ENCODE measurements around the gene A2M.
"Not testable (repeated sequence)": the region's sequence is repeated elsewhere in the genome, so short reads cannot be mapped to it uniquely, and the experiment has no call there.

Gene A2M

DNA sequence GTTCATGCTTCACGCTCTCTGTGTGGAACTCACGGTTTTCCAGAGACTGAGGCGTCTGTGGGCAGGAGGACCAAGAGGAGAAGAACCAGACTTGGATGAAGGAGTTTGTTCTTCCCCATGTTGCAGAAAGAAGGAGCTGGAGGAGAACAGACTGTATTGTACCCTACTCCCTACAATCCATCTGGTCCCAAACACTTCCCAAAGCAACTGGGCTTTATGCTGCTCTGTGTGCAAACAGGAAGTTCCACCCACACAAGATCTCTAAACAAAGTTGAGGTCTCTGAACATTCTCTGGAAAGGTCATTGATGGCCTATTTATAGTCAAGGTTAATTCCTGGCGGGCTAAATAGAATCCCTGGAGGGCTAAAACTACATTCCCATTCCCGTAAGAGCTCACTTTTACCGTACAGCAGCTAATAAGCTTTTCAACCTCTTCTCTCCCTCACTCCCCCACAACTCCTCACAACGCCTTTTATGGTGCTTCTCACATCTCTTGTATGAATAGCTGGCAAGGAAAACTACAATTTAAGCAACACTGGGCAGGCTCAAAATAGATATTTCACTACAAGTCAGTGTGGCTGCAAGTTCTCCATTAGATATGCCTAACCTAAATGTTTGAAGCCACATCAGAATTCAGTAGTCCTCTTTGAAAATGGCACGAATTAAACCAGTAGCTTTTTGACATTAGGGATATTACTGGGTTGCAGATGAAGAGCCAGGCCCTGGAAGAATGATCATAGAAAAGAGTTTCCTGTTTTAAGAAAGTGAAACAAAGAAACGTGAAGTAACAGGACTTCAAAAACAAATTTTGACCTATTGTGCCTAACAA, at the start of gene A2M:
Gene A2M, minus strand, starts transcription at position 189 of the 829 bp plus-strand sequence. Its CDS starts 70 bp downstream, at position 119.
- Histone ChIP-seq H3K9ac (ENCODE audit: low read length) (no peak within 1 kb of the TSS), H3K9me3 (ENCODE audit: low read length) (no peaks in the 10 kb centered on the region), H3K27me3 (ENCODE audit: control insufficient read depth in 1 of 2, insufficient read depth in 2 of 2, low read length in 2 of 2) (no peaks in the 10 kb centered on the region), H3K36me3 (ENCODE audit: insufficient read depth, low read length) (peaks cover 14% of the 10 kb centered on the region), H3K27ac (ENCODE audit: low read depth, low read length) (peak within 1 kb of the TSS; percentile 76), H3K4me1 (ENCODE audit: insufficient read depth, low read length) (peaks cover 12% of the 10 kb centered on the region), H3K4me3 (ENCODE audit: low read depth in 1 of 2, low read length in 2 of 2) (peak within 1 kb of the TSS; percentile 8 to 38)

DNA sequence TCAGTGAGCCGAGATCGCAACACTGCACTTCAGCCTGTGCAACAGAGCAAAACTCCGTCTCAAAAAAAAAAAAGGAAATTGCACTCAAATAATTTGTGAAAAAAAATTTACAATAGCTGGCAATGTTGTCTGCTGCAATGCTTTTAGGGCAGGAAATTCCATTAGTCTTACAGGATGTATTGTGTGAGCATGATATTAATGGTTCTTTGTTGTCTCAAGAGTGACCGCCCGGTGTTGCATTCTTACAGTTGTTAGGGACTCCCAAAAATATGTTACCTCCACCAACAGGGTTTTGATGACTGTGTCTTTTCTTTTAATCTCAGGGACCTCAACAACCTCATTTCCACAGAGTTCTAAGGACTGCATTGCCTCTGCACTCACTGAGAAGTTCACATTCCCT, 47.7 kb upstream of the A2M start:
- H3K27ac ChIP-seq (ENCODE audit: low read depth, low read length): no peak overlapping the region
- no peaks in the 10 kb centered on the region for H3K4me1 ChIP-seq (ENCODE audit: insufficient read depth, low read length)
- no peaks in the 10 kb centered on the region for H3K27me3 ChIP-seq (ENCODE audit: control insufficient read depth in 1 of 2, insufficient read depth in 2 of 2, low read length in 2 of 2)
- H3K9ac ChIP-seq (ENCODE audit: low read length): no peak overlapping the region
- no peaks in the 10 kb centered on the region for H3K36me3 ChIP-seq (ENCODE audit: insufficient read depth, low read length)
- H3K9me3 ChIP-seq (ENCODE audit: low read length): no peaks in the 10 kb centered on the region
- H3K4me3 ChIP-seq (ENCODE audit: low read depth in 1 of 2, low read length in 2 of 2): no peak overlapping the region

DNA sequence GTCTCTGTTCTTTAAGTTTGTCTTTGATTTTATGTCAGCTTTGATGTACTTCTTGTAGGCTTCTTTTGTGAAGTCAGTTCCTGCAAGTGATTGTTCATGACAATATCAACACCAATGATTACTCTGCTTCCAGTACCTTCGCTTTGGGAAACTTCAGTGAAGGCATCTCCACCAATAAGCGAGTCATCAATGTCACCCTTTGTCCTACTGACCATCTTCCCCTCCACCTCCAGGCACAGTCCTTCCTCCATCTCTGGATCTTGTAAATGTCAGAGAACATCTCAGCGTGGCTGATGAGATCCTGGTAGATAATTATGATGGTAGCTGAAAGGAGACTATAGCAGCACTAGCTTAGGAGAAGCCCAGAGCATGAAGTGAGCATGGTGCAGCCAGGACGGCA, 40.4 kb upstream of the A2M start:
- Histone ChIP-seq H3K9ac (ENCODE audit: low read length) (no peak overlapping the region), H3K27me3 (ENCODE audit: control insufficient read depth in 1 of 2, insufficient read depth in 2 of 2, low read length in 2 of 2) (no peaks in the 10 kb centered on the region), H3K4me1 (ENCODE audit: insufficient read depth, low read length) (no peaks in the 10 kb centered on the region), H3K27ac (ENCODE audit: low read depth, low read length) (no peak overlapping the region), H3K9me3 (ENCODE audit: low read length) (no peaks in the 10 kb centered on the region), H3K36me3 (ENCODE audit: insufficient read depth, low read length) (no peaks in the 10 kb centered on the region), H3K4me3 (ENCODE audit: low read depth in 1 of 2, low read length in 2 of 2) (no peak overlapping the region)

DNA sequence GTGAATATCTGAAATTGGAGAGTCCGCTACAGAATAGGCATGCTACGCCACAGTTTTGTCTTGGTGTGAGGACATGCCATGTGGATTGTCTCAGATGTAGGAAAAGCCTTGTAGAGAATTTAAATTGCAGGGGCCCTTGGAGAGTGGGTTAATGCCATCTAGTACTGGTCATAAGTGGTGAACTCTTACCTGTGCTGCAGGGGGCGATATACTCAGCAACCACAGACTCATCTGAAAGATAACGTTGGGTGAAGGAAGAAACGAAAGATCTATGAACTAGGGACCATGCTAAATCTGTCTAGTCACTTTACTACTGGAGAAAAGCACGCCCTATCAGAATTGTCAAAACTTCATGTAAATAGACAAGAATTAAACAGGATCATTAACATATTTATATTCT, 33.7 kb upstream of the A2M start:
- H3K36me3 ChIP-seq (ENCODE audit: insufficient read depth, low read length): no peaks in the 10 kb centered on the region
- H3K9ac ChIP-seq (ENCODE audit: low read length): no peak overlapping the region
- no peaks in the 10 kb centered on the region for H3K27me3 ChIP-seq (ENCODE audit: control insufficient read depth in 1 of 2, insufficient read depth in 2 of 2, low read length in 2 of 2)
- H3K27ac ChIP-seq (ENCODE audit: low read depth, low read length): no peak overlapping the region
- no peaks in the 10 kb centered on the region for H3K9me3 ChIP-seq (ENCODE audit: low read length)
- no peaks in the 10 kb centered on the region for H3K4me1 ChIP-seq (ENCODE audit: insufficient read depth, low read length)
- no peak overlapping the region for H3K4me3 ChIP-seq (ENCODE audit: low read depth in 1 of 2, low read length in 2 of 2)

DNA sequence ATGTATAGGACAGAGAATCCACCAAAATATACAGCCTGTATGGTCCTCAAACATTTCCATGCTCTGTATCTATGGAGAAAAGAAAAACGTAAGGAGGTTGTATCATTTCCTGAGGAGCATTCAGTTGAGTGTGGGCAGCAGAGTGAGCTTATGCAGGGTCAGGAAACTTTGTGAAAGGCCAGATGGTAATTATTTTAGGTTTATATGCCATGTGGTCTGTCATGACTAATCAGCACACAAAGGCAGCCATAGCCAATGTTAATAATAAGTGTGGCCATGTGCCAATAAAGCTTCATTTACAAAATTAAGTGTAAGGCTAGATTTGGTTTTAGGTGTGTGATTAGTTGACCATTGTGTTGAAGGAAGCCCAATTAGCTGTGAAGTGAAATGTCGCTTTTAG, 33.2 kb upstream of the A2M start:
- Histone ChIP-seq H3K27me3 (ENCODE audit: control insufficient read depth in 1 of 2, insufficient read depth in 2 of 2, low read length in 2 of 2) (no peaks in the 10 kb centered on the region), H3K4me1 (ENCODE audit: insufficient read depth, low read length) (no peaks in the 10 kb centered on the region), H3K36me3 (ENCODE audit: insufficient read depth, low read length) (no peaks in the 10 kb centered on the region), H3K9me3 (ENCODE audit: low read length) (no peaks in the 10 kb centered on the region), H3K27ac (ENCODE audit: low read depth, low read length) (no peak overlapping the region), H3K9ac (ENCODE audit: low read length) (no peak overlapping the region), H3K4me3 (ENCODE audit: low read depth in 1 of 2, low read length in 2 of 2) (no peak overlapping the region)

DNA sequence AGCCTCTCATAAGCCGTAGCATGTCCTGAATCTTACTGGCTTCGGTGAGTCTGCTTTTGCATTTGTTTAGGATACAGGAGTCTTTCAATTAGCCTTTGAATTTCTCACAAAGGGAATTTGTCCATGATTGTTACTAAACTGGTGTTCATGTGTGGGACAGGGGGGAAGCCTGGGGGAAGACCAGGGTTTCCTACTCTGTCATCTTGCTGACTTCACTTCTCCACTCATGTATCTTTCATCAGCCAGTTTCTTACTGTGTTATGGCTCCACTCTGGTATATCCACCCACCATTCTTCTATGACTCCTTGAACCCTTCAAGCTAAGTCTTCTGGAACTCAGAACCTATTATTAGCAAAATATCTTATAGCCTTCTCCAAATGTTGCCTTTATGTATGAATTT, 31.7 kb upstream of the A2M start:
- no peak overlapping the region for H3K9ac ChIP-seq (ENCODE audit: low read length)
- H3K9me3 ChIP-seq (ENCODE audit: low read length): no peaks in the 10 kb centered on the region
- H3K4me1 ChIP-seq (ENCODE audit: insufficient read depth, low read length): no peaks in the 10 kb centered on the region
- H3K36me3 ChIP-seq (ENCODE audit: insufficient read depth, low read length): no peaks in the 10 kb centered on the region
- no peak overlapping the region for H3K27ac ChIP-seq (ENCODE audit: low read depth, low read length)
- H3K27me3 ChIP-seq (ENCODE audit: control insufficient read depth in 1 of 2, insufficient read depth in 2 of 2, low read length in 2 of 2): no peaks in the 10 kb centered on the region
- H3K4me3 ChIP-seq (ENCODE audit: low read depth in 1 of 2, low read length in 2 of 2): no peak overlapping the region

DNA sequence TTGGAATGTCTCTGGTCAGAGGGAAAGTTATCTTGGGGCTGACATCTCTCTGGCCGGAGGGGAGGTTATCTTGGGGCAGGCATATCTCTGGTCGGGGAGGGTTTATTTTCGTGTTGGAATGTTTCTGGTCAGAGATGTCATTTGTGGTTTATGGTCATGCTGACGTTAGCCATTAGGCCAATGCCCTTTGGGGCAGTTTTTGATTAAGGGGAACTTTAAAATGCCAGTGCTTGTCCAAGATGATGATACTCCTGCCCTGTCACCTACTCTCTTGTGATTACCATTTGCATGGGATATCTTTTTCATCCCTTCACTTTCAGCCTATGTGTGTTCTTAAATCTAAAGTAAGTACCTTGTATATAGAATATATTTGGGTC, 29.0 kb upstream of the A2M start:
- no peak overlapping the region for H3K9ac ChIP-seq (ENCODE audit: low read length)
- H3K9me3 ChIP-seq (ENCODE audit: low read length): no peaks in the 10 kb centered on the region
- H3K27me3 ChIP-seq (ENCODE audit: control insufficient read depth in 1 of 2, insufficient read depth in 2 of 2, low read length in 2 of 2): no peaks in the 10 kb centered on the region
- H3K27ac ChIP-seq (ENCODE audit: low read depth, low read length): no peak overlapping the region
- H3K4me3 ChIP-seq (ENCODE audit: low read depth in 1 of 2, low read length in 2 of 2): no peak overlapping the region
- H3K36me3 ChIP-seq (ENCODE audit: insufficient read depth, low read length): no peaks in the 10 kb centered on the region
- no peaks in the 10 kb centered on the region for H3K4me1 ChIP-seq (ENCODE audit: insufficient read depth, low read length)

DNA sequence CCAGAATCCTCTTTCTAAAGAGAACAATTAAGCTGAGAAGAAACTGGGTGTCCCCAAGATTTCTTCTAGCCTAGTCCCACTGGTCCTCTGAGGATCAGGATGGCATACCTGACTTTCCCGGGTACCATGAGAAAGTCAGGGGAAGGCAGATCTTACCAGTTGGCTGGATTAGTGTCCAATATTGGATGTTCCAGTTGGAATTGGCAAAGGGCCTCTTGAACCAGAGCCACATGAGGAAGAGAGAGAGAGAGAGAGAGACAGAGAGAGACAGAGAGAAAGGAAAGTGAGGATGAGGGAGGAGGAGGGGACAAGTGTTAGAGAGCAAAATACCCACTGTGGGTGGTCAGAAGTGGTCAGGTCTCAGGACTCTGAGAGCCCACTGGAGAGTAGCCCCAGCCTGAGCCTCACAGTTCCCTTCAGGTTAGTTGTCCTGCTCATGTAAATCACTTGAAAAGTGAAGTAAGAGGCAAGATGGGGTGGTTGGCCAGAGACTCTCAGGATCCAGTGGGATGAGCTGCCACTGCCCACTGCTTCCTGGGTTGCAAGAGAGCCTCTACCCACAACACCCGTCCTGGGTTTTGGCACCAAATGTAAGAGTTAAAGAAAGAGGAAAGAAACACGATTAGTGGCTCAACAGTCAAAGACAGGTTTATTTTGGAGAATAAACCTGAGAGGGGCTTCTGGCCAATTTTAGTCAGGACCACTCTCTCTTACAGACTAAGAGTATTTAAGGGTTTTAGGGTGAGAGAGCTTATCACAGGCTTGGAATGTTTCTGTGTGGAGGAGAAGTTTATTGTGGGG, 28.4 kb upstream of the A2M start:
- no peaks in the 10 kb centered on the region for H3K27me3 ChIP-seq (ENCODE audit: control insufficient read depth in 1 of 2, insufficient read depth in 2 of 2, low read length in 2 of 2)
- H3K4me3 ChIP-seq (ENCODE audit: low read depth in 1 of 2, low read length in 2 of 2): no peak overlapping the region
- no peak overlapping the region for H3K9ac ChIP-seq (ENCODE audit: low read length)
- H3K27ac ChIP-seq (ENCODE audit: low read depth, low read length): no peak overlapping the region
- no peaks in the 10 kb centered on the region for H3K36me3 ChIP-seq (ENCODE audit: insufficient read depth, low read length)
- no peaks in the 10 kb centered on the region for H3K4me1 ChIP-seq (ENCODE audit: insufficient read depth, low read length)
- no peaks in the 10 kb centered on the region for H3K9me3 ChIP-seq (ENCODE audit: low read length)

DNA sequence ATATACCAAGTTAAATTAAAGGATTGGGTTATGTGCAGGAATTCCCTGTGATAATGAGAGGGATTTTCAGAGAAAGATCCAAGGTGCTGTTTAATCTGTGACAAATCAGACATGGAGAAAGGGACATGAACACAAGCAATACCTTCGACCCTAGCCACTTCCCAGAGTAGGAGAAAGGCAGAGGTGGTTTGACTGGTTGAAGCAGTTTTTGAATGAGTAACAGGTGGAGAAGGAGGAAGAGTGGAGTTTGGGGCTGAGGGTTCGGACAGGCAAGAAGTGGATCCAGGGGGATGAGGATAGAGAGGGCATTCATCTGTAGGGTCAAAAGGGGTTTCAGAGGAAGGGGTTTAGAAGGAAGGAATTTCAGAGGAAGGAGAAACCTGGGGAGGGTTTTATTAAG, 27.4 kb upstream of the A2M start:
- Histone ChIP-seq H3K4me1 (ENCODE audit: insufficient read depth, low read length) (no peaks in the 10 kb centered on the region), H3K9me3 (ENCODE audit: low read length) (no peaks in the 10 kb centered on the region), H3K9ac (ENCODE audit: low read length) (no peak overlapping the region), H3K27ac (ENCODE audit: low read depth, low read length) (no peak overlapping the region), H3K27me3 (ENCODE audit: control insufficient read depth in 1 of 2, insufficient read depth in 2 of 2, low read length in 2 of 2) (no peaks in the 10 kb centered on the region), H3K4me3 (ENCODE audit: low read depth in 1 of 2, low read length in 2 of 2) (no peak overlapping the region), H3K36me3 (ENCODE audit: insufficient read depth, low read length) (no peaks in the 10 kb centered on the region)

DNA sequence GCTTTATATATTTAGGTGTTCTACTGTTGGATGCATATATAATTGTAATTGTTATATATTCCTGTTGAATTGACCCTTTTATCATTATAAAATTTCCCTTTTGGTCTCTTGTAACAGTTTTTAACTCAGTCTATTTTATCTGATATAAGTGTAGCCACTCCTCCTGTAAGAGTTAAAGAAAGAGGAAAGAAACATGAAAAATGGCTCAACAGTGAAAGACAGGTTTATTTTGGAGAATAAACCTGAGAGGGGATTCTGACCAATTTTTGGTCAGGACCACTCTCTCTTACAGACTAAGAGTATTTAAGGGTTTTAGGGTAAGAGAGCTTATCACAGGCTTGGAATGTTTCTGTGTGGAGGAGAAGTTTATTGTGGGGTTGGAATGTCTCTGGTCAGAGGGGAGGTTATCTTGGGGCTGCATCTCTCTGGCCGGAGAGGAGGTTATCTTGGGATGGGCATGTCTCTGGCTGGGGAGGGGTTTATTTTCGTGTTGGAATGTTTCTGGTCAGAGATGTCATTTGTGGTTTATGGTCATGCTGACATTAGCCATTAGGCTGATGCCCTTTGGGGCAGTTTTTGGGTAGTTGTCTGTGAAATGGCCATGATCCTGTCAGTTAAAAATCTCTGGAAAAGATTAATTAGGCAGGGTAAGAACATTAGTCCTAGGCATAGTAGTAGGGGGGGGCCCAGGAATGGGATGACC, 24.0 kb upstream of the A2M start:
- not testable (repeated sequence) for H3K4me3 ChIP-seq (ENCODE audit: low read depth in 1 of 2, low read length in 2 of 2); H3K36me3 ChIP-seq (ENCODE audit: insufficient read depth, low read length); H3K4me1 ChIP-seq (ENCODE audit: insufficient read depth, low read length); H3K9me3 ChIP-seq (ENCODE audit: low read length); H3K27ac ChIP-seq (ENCODE audit: low read depth, low read length); H3K9ac ChIP-seq (ENCODE audit: low read length); H3K27me3 ChIP-seq (ENCODE audit: control insufficient read depth in 1 of 2, insufficient read depth in 2 of 2, low read length in 2 of 2)

DNA sequence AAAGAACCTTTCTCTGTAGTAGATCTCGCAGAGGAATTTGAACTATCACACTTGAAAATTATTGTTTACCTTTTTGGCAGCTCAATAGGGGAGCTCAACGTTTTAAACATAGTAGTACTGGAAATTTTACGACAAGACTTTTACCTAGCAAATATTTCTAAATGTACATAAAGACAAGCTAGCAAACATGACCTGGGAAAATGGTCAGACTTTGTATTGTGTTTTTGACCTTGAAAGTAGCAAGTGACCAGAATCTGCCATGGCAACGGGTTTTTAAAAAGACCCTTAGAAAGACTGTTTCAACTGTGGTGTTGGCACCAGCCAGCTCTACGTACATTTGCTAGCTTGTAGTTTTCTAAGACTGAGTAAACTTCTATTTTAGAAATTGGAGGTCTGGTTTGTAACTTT, 20.2 kb upstream of the A2M start:
- no peak overlapping the region for H3K9ac ChIP-seq (ENCODE audit: low read length)
- no peak overlapping the region for H3K4me3 ChIP-seq (ENCODE audit: low read depth in 1 of 2, low read length in 2 of 2)
- no peak overlapping the region for H3K27ac ChIP-seq (ENCODE audit: low read depth, low read length)

More for the DNA sequence above, 20.2 kb upstream of the A2M start:
- Histone ChIP-seq H3K27me3 (ENCODE audit: control insufficient read depth in 1 of 2, insufficient read depth in 2 of 2, low read length in 2 of 2) (no peaks in the 10 kb centered on the region), H3K9me3 (ENCODE audit: low read length) (no peaks in the 10 kb centered on the region), H3K4me1 (ENCODE audit: insufficient read depth, low read length) (no peaks in the 10 kb centered on the region), H3K36me3 (ENCODE audit: insufficient read depth, low read length) (no peaks in the 10 kb centered on the region)
